Kidney (tissue), 22 donors: ENCODE results near the gene SRM. TPM values are rescaled to one million over a fixed set of nuclear protein-coding genes. Genes with fewer than 3 reads are reported as not detected.

ENCODE experiments used
- DNase-seq, 5 donors: peaks; one replicate each; pipeline ENCODE4 v3.0.0-alpha.2; 2013 to 2020
- FAIRE-seq: peaks from 2 replicates; lab custom pipeline; 2012; peaks lifted over from hg19 to GRCh38; lab: Jason Lieb, UNC
- H3K27ac ChIP-seq, 2 donors: one replicate each; pipeline ENCODE4 v1.7.0; 2013; ENCODE audit warnings: low read depth in 2 of 2, low read length in 2 of 2, inconsistent platforms in 1 of 2
- H3K27me3 ChIP-seq: one replicate; pipeline ENCODE4 v1.7.1; 2013; ENCODE audit warnings: low read length, inconsistent platforms; ENCODE audit not compliant: control insufficient read depth, insufficient read depth
- H3K36me3 ChIP-seq, 3 donors: one replicate each; pipeline versions ENCODE4 v1.7.0 to v1.7.1; 2013; ENCODE audit warnings: low read length in 3 of 3, control low read depth in 1 of 3, inconsistent platforms in 1 of 3; ENCODE audit not compliant: insufficient read depth in 3 of 3, control insufficient read depth in 2 of 3
- H3K4me1 ChIP-seq, 3 donors: one replicate each; pipeline versions ENCODE4 v1.7.0 to v1.7.1; 2013; ENCODE audit warnings: low read length in 3 of 3, inconsistent platforms in 1 of 3, low read depth in 1 of 3; ENCODE audit not compliant: control insufficient read depth in 2 of 3, insufficient read depth in 2 of 3
- H3K4me3 ChIP-seq, 3 donors: one replicate each; pipeline versions ENCODE4 v1.7.0 to v1.8.1; 2013; ENCODE audit warnings: low read length in 3 of 3, control low read depth in 1 of 3, inconsistent platforms in 1 of 3
- H3K9ac ChIP-seq, 3 donors: one replicate each; pipeline versions ENCODE4 v1.7.0 to v1.7.1; 2013; ENCODE audit warnings: low read length in 3 of 3, control low read depth in 1 of 3, inconsistent platforms in 1 of 3
- H3K9me3 ChIP-seq, 3 donors: one replicate each; pipeline versions ENCODE4 v1.7.0 to v1.7.1; 2013; ENCODE audit warnings: low read length in 3 of 3, control low read depth in 1 of 3, inconsistent platforms in 1 of 3; ENCODE audit not compliant: control insufficient read depth in 2 of 3, insufficient read depth in 1 of 3
- intact Hi-C: fragments of 100-400 bp; cut with DNase I; formaldehyde crosslinking; loops from one replicate; pipeline ENCODE4 v1.11.1; 2022
- long read RNA-seq, 10 donors: library from polyadenylated mRNA in 1 of 10; unstranded in 1 of 10; transcript quantifications; one replicate each; pipeline ENCODE4 v2.0.0 and lab custom pipeline, GENCODE V29; 2021 to 2026
- polyA plus RNA-seq: library from polyadenylated mRNA; stranded (reverse); fragments of 350-450 nt; fragmentation: Illumina TruSeq; extraction: RNeasy Lipid Tissue Mini Kit (QIAGEN cat#74804); gene quantifications from one replicate; pipeline ENCODE4 v1.2.3, GENCODE V29; 2014; ENCODE audit warnings: low read depth, low replicate concordance; ENCODE audit not compliant: insufficient read depth
- total RNA-seq: library from RNA; stranded (reverse); fragmentation: NEBNext Ultra II Directional; extraction: Animal tissue kit (Norgen Biotek cat#: 25700); gene quantifications from one replicate; pipeline ENCODE4 v1.2.1, GENCODE V29; 2021
- TF ChIP-seq, protein P1 (sequence below): IDR thresholded peaks from 3 replicates; pipeline ENCODE4 v1.5.1; 2012; ENCODE audit warnings: mild to moderate bottlenecking, moderate library complexity, borderline replicate concordance; ENCODE audit not compliant: insufficient read depth; ENCODE audit errors: extremely low read depth
- donor health status: control.
- donor health status: control.
- donor health status: control.
- donor health status: control.
- donor health status: control.
- donor health status: DM: yes; HTN: yes; CAD: no.
- donor health status: Normal renal cell carcinoma (clear cell type).

Gene SRM
- total RNA-seq (52.9 TPM), polyA plus RNA-seq (59.5 TPM)
- long read RNA-seq, donor 1, transcript SRM-201 (8 exons, 1,266 nt) = major isoform, 21 of 39 reads
- long read RNA-seq, donor 1, partial matches to known transcripts = 14 of 39 reads
- long read RNA-seq, donor 1, other reads (novel, unspliced or antisense) = 0 of 39 reads
- long read RNA-seq, donor 2, transcript SRM-201 (8 exons, 1,266 nt) = major isoform, 23 of 39 reads
- long read RNA-seq, donor 2, partial matches to known transcripts = 15 of 39 reads
- long read RNA-seq, donor 2, other reads (novel, unspliced or antisense) = 0 of 39 reads
- long read RNA-seq, donor 3, transcript SRM-201 (8 exons, 1,266 nt) = major isoform, 22 of 35 reads
- long read RNA-seq, donor 3, partial matches to known transcripts = 12 of 35 reads
- long read RNA-seq, donor 3, other reads (novel, unspliced or antisense) = 0 of 35 reads
- long read RNA-seq, donor 4, transcript SRM-201 (8 exons, 1,266 nt) = major isoform, 19 of 31 reads
- long read RNA-seq, donor 4, partial matches to known transcripts = 12 of 31 reads
- long read RNA-seq, donor 4, other reads (novel, unspliced or antisense) = 0 of 31 reads
- long read RNA-seq, donor 5, partial matches to known transcripts = 0 of 1 reads
- long read RNA-seq, donor 5, other reads (novel, unspliced or antisense) = 0 of 1 reads
- long read RNA-seq, donor 6, transcript SRM-201 (8 exons, 1,266 nt) = major isoform, 21 of 33 reads
- long read RNA-seq, donor 6, partial matches to known transcripts = 9 of 33 reads
- long read RNA-seq, donor 6, other reads (novel, unspliced or antisense) = 0 of 33 reads
- long read RNA-seq, donor 7, transcript SRM-201 (8 exons, 1,266 nt) = major isoform, 34 of 36 reads
- long read RNA-seq, donor 7, partial matches to known transcripts = 2 of 36 reads
- long read RNA-seq, donor 7, other reads (novel, unspliced or antisense) = 0 of 36 reads
- long read RNA-seq, donor 8, transcript SRM-201 (8 exons, 1,266 nt) = major isoform, 25 of 42 reads
- long read RNA-seq, donor 8, transcript SRM-204 (2 exons, 545 nt) = minor isoform, 5 of 42 reads
- long read RNA-seq, donor 8, partial matches to known transcripts = 11 of 42 reads
- long read RNA-seq, donor 8, other reads (novel, unspliced or antisense) = 0 of 42 reads
- long read RNA-seq, donor 9, transcript SRM-201 (8 exons, 1,266 nt) = major isoform, 18 of 27 reads
- long read RNA-seq, donor 9, partial matches to known transcripts = 8 of 27 reads
- long read RNA-seq, donor 9, other reads (novel, unspliced or antisense) = 0 of 27 reads
- long read RNA-seq, donor 10, transcript SRM-201 (8 exons, 1,266 nt) = major isoform, 20 of 33 reads
- long read RNA-seq, donor 10, partial matches to known transcripts = 10 of 33 reads
- long read RNA-seq, donor 10, other reads (novel, unspliced or antisense) = 0 of 33 reads

DNA sequence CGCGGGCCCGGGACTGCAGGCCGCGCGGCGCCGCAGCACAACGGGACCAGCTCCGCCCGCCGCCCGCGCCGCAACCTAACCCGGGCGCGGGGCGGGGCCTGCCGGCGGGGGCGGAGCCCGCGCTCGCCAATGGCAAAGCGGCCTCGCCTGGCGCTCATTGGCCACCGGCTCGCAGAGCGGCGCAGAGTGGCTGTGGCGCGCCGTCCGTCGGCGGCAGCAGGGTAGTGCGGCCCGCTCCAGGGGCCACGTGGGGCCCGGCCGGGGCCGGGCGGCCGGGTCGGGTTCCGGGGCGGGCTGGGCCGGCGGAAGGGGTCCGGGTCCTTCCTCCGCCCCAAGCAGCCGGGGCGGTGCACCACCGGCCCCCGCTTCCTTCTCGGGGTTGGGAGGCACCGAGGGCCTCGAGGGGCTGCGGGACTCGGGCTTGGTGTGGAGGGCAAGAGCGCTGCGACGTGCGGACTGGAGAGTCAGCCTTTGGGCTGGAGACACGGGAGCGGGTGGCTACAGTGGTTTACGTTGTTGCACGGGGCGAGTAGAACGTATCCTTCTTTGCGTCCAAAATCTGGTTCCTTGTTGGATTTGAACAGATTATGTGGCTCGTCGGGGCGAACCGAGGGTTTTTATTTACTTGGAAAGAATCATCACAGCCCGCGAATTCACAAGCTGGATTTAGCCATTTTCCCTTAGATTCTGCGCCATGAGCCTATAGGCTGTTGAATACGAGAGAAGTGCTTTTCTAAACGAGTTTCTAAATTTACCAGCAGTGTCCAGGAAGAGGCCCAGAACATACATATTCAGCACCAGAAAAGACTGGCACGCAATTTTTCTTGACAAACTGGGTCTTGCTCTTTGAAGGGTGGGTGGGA, at the start of gene SRM:
Gene SRM (minus strand): TSS at position 51 of the 863 bp plus-strand sequence. CDS start 75 bp downstream, outside the sequence.
- peak within 1 kb of the TSS; percentile 73 to 84 (median 83) for H3K9ac ChIP-seq
- H3K4me1 ChIP-seq = peaks cover 0 to 11% (median 4%) of the 10 kb centered on the region in 3 donors
- peak within 1 kb of the TSS; percentile 74 to 94 (median 74) for H3K4me3 ChIP-seq
- no peaks in the 10 kb centered on the region for H3K9me3 ChIP-seq
- peaks cover 3 to 8% (median 4%) of the 10 kb centered on the region in 3 donors for H3K36me3 ChIP-seq
- no peaks in the 10 kb centered on the region for H3K27me3 ChIP-seq
- no peak for FAIRE-seq
- intact Hi-C loops = no loop called here
- TF ChIP-seq, protein P1, sequence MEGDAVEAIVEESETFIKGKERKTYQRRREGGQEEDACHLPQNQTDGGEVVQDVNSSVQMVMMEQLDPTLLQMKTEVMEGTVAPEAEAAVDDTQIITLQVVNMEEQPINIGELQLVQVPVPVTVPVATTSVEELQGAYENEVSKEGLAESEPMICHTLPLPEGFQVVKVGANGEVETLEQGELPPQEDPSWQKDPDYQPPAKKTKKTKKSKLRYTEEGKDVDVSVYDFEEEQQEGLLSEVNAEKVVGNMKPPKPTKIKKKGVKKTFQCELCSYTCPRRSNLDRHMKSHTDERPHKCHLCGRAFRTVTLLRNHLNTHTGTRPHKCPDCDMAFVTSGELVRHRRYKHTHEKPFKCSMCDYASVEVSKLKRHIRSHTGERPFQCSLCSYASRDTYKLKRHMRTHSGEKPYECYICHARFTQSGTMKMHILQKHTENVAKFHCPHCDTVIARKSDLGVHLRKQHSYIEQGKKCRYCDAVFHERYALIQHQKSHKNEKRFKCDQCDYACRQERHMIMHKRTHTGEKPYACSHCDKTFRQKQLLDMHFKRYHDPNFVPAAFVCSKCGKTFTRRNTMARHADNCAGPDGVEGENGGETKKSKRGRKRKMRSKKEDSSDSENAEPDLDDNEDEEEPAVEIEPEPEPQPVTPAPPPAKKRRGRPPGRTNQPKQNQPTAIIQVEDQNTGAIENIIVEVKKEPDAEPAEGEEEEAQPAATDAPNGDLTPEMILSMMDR = peak; percentile 37
- peak; percentile 90 to 97 (median 95) for DNase-seq
- H3K27ac ChIP-seq = peak within 1 kb of the TSS in 1 of 2 donors; percentile 47

DNA sequence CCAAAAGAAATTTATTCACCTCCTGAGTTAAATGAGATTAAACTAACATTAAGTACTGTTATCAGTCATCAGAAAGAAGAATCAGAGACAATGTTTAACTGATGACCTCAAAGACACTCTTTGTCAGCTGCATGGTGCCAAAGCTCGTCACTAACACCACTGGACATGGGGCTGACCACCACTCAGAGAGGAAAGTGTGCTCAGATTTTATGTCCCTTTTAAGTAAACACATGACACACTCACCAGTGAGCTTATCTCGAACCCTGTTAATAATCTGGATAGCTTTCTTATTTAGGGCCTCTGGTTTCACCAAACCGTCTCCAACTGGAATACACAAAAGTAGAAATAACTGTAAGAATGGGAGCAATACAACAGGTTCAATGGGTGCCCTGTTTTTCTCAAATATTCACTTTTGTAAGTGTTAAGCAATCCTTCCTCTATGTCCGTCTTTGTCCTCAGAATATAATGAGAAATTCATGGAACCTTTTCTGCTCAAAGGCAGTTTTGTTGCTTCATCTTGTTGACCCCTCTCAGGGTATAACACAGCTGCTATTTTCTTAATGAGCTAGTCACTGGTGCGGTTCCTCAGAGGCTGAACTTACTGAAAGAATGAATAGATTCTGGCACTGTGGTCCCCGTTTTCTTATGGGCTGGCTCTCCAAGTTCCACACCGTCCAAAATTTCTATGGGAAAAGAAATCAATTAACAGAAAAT, 49.4 kb upstream of the SRM start:
- Histone ChIP-seq H3K4me3 (no peak overlapping the region), H3K36me3 (peaks cover 2 to 44% (median 35%) of the 10 kb centered on the region in 3 donors), H3K9me3 (no peaks in the 10 kb centered on the region), H3K9ac (no peak overlapping the region), H3K27me3 (no peaks in the 10 kb centered on the region), H3K27ac (no peak overlapping the region), H3K4me1 (no peaks in the 10 kb centered on the region)
- DNase-seq = no peak
- TF ChIP-seq, protein P1 = no peak
- intact Hi-C loops = no loop called here
- no peak for FAIRE-seq
